Measurements from ENCODE around the gene BACE2. TPM values are rescaled to one million over a fixed set of nuclear protein-coding genes. Genes with fewer than 3 reads are reported as not detected.

Gene BACE2
- total and polyA plus RNA-seq, 4 donors, result 1.7 to 16.7 (median 5.6) TPM

DNA sequence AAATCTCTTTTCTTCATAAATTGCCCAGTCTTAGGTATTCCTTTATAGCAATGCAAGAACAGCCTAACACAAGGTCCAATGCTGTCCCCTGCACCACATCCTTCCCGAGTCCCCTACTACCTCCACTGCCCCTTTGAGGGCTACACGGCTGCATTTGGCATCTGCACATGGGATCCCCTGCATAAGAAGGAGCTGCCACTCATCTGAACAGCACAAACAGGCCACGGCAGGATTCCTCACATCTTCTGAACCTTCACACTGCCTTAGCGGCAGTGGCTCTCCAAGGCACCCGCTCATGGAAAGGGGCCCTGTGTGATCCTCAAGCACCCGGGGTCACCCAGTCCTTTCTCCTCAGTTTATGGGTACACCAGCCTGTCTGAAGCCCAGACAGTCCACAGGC is 29.2 kb upstream of the BACE2 start:
- 77% methylated on average over 6 of the region's 6 CpGs for WGBS
- Histone ChIP-seq H3K9ac (ENCODE audit: low read depth in 1 of 2, low read length in 2 of 2) (no peak overlapping the region), H3K27ac (ENCODE audit: low read depth in 1 of 2, low read length in 2 of 2) (no peak overlapping the region), H3K4me1 (ENCODE audit: control insufficient read depth in 4 of 4, insufficient read depth in 4 of 4, low read length in 3 of 4) (no peaks in the 10 kb centered on the region), H3K27me3 (ENCODE audit: control insufficient read depth in 4 of 4, insufficient read depth in 4 of 4, low read length in 3 of 4) (no peaks in the 10 kb centered on the region), H3K4me3 (ENCODE audit: low read depth in 1 of 3, low read length in 3 of 3) (no peak overlapping the region), H3K36me3 (ENCODE audit: control insufficient read depth in 4 of 4, insufficient read depth in 3 of 4, low read depth in 1 of 4, low read length in 3 of 4) (no peaks in the 10 kb centered on the region), H3K9me3 (ENCODE audit: control insufficient read depth in 4 of 4, low read length in 3 of 4) (no peaks in the 10 kb centered on the region)
- no peak for DNase-seq (ENCODE audit: low spot score)
- TF ChIP-seq, protein P1, sequence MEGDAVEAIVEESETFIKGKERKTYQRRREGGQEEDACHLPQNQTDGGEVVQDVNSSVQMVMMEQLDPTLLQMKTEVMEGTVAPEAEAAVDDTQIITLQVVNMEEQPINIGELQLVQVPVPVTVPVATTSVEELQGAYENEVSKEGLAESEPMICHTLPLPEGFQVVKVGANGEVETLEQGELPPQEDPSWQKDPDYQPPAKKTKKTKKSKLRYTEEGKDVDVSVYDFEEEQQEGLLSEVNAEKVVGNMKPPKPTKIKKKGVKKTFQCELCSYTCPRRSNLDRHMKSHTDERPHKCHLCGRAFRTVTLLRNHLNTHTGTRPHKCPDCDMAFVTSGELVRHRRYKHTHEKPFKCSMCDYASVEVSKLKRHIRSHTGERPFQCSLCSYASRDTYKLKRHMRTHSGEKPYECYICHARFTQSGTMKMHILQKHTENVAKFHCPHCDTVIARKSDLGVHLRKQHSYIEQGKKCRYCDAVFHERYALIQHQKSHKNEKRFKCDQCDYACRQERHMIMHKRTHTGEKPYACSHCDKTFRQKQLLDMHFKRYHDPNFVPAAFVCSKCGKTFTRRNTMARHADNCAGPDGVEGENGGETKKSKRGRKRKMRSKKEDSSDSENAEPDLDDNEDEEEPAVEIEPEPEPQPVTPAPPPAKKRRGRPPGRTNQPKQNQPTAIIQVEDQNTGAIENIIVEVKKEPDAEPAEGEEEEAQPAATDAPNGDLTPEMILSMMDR (IDR thresholded peaks at IDR 0.05; ENCODE audit: low read depth, low read length, missing input control), result no peak
- TF ChIP-seq, protein P2, sequence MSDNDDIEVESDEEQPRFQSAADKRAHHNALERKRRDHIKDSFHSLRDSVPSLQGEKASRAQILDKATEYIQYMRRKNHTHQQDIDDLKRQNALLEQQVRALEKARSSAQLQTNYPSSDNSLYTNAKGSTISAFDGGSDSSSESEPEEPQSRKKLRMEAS (IDR thresholded peaks at IDR 0.05), result no peak
- TF ChIP-seq, protein P3, sequence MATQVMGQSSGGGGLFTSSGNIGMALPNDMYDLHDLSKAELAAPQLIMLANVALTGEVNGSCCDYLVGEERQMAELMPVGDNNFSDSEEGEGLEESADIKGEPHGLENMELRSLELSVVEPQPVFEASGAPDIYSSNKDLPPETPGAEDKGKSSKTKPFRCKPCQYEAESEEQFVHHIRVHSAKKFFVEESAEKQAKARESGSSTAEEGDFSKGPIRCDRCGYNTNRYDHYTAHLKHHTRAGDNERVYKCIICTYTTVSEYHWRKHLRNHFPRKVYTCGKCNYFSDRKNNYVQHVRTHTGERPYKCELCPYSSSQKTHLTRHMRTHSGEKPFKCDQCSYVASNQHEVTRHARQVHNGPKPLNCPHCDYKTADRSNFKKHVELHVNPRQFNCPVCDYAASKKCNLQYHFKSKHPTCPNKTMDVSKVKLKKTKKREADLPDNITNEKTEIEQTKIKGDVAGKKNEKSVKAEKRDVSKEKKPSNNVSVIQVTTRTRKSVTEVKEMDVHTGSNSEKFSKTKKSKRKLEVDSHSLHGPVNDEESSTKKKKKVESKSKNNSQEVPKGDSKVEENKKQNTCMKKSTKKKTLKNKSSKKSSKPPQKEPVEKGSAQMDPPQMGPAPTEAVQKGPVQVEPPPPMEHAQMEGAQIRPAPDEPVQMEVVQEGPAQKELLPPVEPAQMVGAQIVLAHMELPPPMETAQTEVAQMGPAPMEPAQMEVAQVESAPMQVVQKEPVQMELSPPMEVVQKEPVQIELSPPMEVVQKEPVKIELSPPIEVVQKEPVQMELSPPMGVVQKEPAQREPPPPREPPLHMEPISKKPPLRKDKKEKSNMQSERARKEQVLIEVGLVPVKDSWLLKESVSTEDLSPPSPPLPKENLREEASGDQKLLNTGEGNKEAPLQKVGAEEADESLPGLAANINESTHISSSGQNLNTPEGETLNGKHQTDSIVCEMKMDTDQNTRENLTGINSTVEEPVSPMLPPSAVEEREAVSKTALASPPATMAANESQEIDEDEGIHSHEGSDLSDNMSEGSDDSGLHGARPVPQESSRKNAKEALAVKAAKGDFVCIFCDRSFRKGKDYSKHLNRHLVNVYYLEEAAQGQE (IDR thresholded peaks at IDR 0.05), result no peak
- TF ChIP-seq YY1 (IDR thresholded peaks at IDR 0.05), result no peak
- TF ChIP-seq, protein P4, sequence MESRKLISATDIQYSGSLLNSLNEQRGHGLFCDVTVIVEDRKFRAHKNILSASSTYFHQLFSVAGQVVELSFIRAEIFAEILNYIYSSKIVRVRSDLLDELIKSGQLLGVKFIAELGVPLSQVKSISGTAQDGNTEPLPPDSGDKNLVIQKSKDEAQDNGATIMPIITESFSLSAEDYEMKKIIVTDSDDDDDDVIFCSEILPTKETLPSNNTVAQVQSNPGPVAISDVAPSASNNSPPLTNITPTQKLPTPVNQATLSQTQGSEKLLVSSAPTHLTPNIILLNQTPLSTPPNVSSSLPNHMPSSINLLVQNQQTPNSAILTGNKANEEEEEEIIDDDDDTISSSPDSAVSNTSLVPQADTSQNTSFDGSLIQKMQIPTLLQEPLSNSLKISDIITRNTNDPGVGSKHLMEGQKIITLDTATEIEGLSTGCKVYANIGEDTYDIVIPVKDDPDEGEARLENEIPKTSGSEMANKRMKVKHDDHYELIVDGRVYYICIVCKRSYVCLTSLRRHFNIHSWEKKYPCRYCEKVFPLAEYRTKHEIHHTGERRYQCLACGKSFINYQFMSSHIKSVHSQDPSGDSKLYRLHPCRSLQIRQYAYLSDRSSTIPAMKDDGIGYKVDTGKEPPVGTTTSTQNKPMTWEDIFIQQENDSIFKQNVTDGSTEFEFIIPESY (IDR thresholded peaks at IDR 0.05), result no peak
- no peak for TF ChIP-seq NR2F2 (IDR thresholded peaks at IDR 0.05)
- no peak for TF ChIP-seq RAD21 (IDR thresholded peaks at IDR 0.05)
- TF ChIP-seq EGR1 (IDR thresholded peaks at IDR 0.05; ENCODE audit: low read depth in 2 of 2), result no peak
- no peak for TF ChIP-seq GABPA (IDR thresholded peaks at IDR 0.05 in 1 of 2, conservative IDR thresholded peaks at IDR 0.05 in 1 of 2)
- TF ChIP-seq FOXA2 (IDR thresholded peaks at IDR 0.05), result no peak

DNA sequence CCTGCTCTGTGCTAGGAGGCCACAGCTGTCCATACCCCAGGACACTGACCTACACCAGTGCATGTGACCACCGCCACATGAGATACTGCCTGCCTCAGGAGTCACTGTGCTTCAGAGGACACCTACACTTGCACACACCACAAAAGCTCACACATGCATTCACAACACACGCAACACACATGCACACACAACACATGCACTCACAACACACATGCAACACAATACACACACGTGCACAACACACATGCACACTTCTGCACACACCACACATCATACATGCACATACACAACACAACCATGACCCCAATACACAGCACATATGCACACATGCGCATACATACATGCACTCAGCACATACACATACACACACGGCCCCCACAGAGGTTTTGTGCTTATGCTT is 28.7 kb upstream of the BACE2 start:
- H3K4me3 ChIP-seq (ENCODE audit: low read depth in 1 of 3, low read length in 3 of 3), result no peak overlapping the region
- WGBS, result 71% methylated on average over 5 of the region's 5 CpGs
- no peaks in the 10 kb centered on the region for H3K4me1 ChIP-seq (ENCODE audit: control insufficient read depth in 4 of 4, insufficient read depth in 4 of 4, low read length in 3 of 4)
- DNase-seq (ENCODE audit: low spot score), result no peak
- no peaks in the 10 kb centered on the region for H3K36me3 ChIP-seq (ENCODE audit: control insufficient read depth in 4 of 4, insufficient read depth in 3 of 4, low read depth in 1 of 4, low read length in 3 of 4)
- H3K27me3 ChIP-seq (ENCODE audit: control insufficient read depth in 4 of 4, insufficient read depth in 4 of 4, low read length in 3 of 4), result no peaks in the 10 kb centered on the region
- H3K9me3 ChIP-seq (ENCODE audit: control insufficient read depth in 4 of 4, low read length in 3 of 4), result no peaks in the 10 kb centered on the region
- H3K27ac ChIP-seq (ENCODE audit: low read depth in 1 of 2, low read length in 2 of 2), result no peak overlapping the region
- H3K9ac ChIP-seq (ENCODE audit: low read depth in 1 of 2, low read length in 2 of 2), result no peak overlapping the region
- TF ChIP-seq GABPA (IDR thresholded peaks at IDR 0.05 in 1 of 2, conservative IDR thresholded peaks at IDR 0.05 in 1 of 2) (no peak), YY1 (IDR thresholded peaks at IDR 0.05) (no peak), TAF1 (conservative IDR thresholded peaks at IDR 0.05) (no peak), EGR1 (IDR thresholded peaks at IDR 0.05; ENCODE audit: low read depth in 2 of 2) (no peak), JUND (IDR thresholded peaks at IDR 0.05) (no peak), RAD21 (IDR thresholded peaks at IDR 0.05) (no peak), SP1 (IDR thresholded peaks at IDR 0.05) (no peak), HNF4G (IDR thresholded peaks at IDR 0.05) (no peak), NR2F2 (IDR thresholded peaks at IDR 0.05) (no peak), FOXA2 (IDR thresholded peaks at IDR 0.05) (no peak)
- TF ChIP-seq, protein P4 (IDR thresholded peaks at IDR 0.05), result no peak
- TF ChIP-seq, protein P1 (IDR thresholded peaks at IDR 0.05; ENCODE audit: low read depth, low read length, missing input control), result no peak
- TF ChIP-seq, protein P2 (IDR thresholded peaks at IDR 0.05), result no peak
- TF ChIP-seq, protein P3 (IDR thresholded peaks at IDR 0.05), result no peak

All from liver (tissue), 9 donors.